ENCODE results near the gene ZNRF4.
"Not testable (repeated sequence)": the region's sequence is repeated elsewhere in the genome, so short reads cannot be mapped to it uniquely, and the experiment has no call there.

ZNRF4 gene

DNA sequence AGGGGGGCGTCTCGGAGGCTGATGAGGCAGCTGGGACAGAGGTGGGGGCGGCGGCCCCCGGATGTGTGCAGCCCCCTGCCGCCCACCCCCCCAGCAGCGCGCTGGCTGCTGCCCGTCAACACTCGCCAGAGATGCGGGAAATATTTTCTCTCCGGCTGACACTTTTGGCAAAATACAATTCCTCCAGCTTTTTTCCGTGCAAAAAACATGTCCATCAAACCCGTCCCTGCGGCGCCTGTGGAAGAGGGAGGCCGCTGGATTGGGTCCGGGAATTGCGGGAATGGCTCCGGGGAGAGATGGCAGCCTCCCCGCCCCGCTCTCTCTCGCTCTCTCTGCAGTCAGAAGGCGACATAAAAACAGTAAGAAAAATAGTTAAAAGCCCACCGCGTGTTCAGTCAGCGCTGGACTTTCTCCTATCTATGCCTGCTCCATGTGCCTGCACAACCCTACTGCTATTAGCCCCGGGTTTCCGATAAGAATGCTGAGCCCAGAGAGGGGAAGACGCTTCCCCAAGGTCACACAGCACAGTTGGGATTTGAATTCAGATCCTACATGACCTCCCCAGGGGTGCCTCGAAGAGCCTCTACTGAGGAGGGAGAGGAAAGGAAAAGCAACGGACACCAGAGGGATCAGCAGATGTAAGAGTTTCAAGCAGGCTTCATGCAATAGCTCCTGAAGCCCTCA, 23.2 kb downstream of the ZNRF4 start:
- peaks cover 76% of the 10 kb centered on the region for H3K27me3 Mint-ChIP-seq
- ATAC-seq, result no peak
- H3K9me3 Mint-ChIP-seq, result peaks cover 6 to 14% of the 10 kb centered on the region in 2 donors
- no peak for DNase-seq
- no peak overlapping the region for H3K27ac Mint-ChIP-seq
- no peak overlapping the region for H3K4me3 Mint-ChIP-seq
- H3K4me1 Mint-ChIP-seq, result no peaks in the 10 kb centered on the region

DNA sequence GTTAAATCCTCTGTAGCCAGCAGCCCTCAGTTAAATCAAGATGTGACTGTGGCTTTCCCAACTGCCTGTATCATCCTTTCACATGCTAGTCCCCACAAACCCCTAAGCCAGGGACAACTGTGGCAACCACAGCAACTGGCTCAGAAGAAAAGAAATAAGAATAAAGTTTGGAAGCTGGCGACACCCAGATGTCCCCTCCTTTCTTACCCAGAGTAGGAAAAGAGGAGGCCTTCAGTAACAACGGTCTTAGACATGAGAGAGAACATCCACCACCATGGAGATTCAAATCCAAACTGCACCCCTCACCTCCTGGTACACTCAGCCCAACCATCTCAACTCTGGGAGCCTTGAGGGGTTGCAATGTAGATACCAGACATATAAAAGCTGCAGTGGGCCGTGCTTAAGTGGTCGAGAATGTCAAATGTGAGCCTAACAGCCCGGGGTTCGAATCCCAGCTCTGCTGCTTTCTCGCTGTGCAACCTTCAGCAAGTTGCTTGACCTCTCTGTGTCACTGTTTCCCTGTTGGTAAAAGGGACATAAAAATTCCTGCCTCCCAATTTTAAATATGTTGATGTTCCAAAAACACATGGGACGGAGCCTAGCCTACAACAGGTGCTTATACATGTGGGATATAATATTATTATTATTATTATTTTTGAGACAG, 23.8 kb downstream of the ZNRF4 start:
- Mint-ChIP-seq H3K27ac (no peak overlapping the region), H3K4me1 (no peaks in the 10 kb centered on the region), H3K9me3 (peaks cover 6 to 14% of the 10 kb centered on the region in 2 donors), H3K4me3 (no peak overlapping the region), H3K27me3 (peaks cover 74% of the 10 kb centered on the region)
- ATAC-seq (no peak), DNase-seq (no peak)

DNA sequence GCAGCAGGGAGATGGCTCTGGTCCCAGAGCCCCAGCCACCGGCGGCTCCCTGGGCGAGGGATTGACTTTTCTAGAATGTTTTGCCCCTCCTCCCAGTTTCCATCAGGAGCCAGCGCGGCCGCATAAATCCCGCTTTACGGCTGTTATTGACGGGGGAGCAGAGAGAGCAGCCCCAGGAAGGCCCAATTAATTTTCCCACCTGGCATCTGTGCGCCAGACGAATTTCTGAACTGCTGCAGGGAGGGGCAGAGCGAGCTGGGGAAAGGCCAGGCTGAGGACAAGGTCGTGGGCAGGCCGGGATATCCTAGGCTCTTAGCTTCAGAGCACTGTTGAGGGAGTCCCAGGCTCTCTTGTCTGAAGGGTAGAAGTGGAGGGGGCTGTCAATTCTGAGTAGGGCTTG, 24.7 kb downstream of the ZNRF4 start:
- DNase-seq, result no peak
- Mint-ChIP-seq H3K4me3 (no peak overlapping the region), H3K27me3 (peaks cover 73% of the 10 kb centered on the region), H3K9me3 (peaks cover 6 to 14% of the 10 kb centered on the region in 2 donors), H3K27ac (no peak overlapping the region), H3K4me1 (no peaks in the 10 kb centered on the region)
- ATAC-seq, result no peak

DNA sequence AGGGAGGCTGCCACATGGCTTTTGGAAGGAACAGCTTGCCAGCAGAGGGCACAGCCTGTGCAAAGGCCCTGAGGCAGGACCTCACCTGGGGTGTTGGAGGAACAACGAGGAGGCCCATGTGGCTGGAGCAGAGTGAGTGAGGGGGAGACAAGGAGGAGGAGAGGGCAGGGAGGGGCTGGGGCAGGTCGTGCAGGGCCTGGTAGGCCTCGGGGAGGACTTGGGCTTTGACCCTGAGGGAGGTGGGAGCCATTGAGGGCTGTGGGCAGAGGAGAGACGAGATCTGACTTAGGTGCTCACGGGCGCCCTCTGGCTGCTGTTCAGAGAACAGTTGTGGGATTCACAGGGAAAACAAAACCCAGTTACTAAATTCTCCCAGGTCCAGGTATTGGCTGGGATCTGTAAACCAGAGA, 25.2 kb downstream of the ZNRF4 start:
- Mint-ChIP-seq H3K4me3 (no peak overlapping the region), H3K27ac (no peak overlapping the region), H3K4me1 (no peaks in the 10 kb centered on the region), H3K27me3 (peaks cover 75% of the 10 kb centered on the region), H3K9me3 (peaks cover 6 to 14% of the 10 kb centered on the region in 2 donors)
- DNase-seq (peak; percentile 19 to 34), ATAC-seq (no peak)

DNA sequence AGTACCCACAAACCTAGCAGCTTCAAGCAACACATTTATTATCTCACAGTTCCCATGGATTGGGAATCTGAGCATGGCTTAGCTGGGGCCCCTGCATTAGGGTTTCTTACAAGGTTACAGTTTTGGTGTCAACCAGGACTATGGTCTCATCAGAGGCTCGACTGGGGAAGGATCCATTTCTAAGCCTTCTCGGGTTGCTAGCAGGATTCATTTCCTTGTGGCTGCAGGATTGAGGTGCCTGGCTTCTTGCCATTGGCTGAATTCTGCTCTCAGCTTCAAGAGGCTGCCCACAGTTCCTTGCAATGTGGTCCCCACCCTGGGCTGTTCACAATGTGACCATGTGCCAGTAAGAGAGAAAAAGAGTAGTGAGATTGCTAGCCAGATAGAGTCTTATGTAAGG, 26.7 kb downstream of the ZNRF4 start:
- peaks cover 63% of the 10 kb centered on the region for H3K27me3 Mint-ChIP-seq
- DNase-seq (no peak), ATAC-seq (no peak)
- H3K27ac Mint-ChIP-seq, result no peak overlapping the region
- no peaks in the 10 kb centered on the region for H3K4me1 Mint-ChIP-seq
- peaks cover 6 to 14% of the 10 kb centered on the region in 2 donors for H3K9me3 Mint-ChIP-seq
- no peak overlapping the region for H3K4me3 Mint-ChIP-seq

DNA sequence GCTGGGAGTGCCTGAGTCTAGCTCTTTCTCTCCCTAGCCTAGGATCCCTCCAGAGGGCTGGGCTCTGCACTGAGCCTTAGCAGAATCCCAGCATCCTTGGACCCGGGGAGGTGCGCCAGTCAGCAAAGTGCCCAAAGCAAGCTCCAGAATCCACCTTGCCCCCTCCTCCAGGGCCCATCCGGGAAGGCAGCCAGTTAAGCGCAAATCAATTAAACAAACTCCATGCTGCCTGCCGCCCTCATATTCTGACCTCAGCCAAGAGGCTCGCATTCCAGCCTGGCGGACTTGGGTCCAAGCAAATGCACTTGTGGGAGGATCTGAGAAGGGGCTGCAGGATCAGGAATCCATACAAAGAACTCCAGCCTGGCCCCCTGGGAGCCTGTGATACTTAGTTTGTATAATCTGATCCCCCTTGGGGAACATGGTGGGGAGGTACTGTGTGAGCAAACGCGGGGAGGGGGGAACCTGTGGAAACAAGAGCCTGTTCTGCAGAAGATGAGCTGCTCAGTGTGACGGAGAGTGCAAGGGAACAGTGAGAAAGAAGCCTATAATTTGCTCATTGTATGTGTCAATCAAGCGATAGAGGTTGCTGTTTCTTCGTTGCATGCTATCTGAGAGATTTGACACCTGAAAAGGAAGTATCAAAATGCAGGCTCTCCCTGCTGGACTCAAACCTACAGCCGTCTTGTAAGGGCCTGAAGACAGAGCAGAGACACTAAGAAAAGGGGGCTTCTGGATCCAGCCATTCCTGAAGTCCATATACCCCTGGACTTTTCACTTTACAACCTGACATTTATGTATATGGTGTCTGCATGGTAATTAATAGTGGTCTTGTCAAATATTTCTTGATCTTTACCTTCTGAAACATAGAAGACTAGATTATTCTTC, 29.4 kb downstream of the ZNRF4 start:
- H3K9me3 Mint-ChIP-seq, result peaks cover 6 to 14% of the 10 kb centered on the region in 2 donors
- H3K27me3 Mint-ChIP-seq, result peaks cover 51% of the 10 kb centered on the region
- no peak overlapping the region for H3K4me3 Mint-ChIP-seq
- DNase-seq (no peak), ATAC-seq (no peak)
- H3K4me1 Mint-ChIP-seq, result no peaks in the 10 kb centered on the region
- H3K27ac Mint-ChIP-seq, result no peak overlapping the region

DNA sequence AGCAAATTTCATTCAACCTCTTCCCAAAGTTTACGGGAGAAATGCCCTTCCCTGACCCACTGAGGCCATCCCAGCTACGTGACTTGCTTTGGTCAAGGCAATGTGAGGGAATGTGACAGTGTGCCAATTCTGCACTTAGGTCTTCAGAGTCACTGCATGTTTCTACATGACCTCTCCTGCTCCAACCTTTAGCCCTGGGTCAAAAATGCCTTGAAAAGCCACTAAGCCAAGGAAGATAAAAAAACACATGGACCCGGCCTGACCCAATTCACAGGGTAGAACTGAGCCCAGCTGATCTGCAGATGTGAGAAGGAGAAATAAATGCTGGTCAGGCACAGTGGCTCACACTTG, 30.0 kb downstream of the ZNRF4 start:
- Mint-ChIP-seq H3K4me3 (no peak overlapping the region), H3K9me3 (peaks cover 6 to 14% of the 10 kb centered on the region in 2 donors), H3K4me1 (no peaks in the 10 kb centered on the region), H3K27ac (no peak overlapping the region), H3K27me3 (peaks cover 51% of the 10 kb centered on the region)
- no peak for DNase-seq
- ATAC-seq, result no peak

DNA sequence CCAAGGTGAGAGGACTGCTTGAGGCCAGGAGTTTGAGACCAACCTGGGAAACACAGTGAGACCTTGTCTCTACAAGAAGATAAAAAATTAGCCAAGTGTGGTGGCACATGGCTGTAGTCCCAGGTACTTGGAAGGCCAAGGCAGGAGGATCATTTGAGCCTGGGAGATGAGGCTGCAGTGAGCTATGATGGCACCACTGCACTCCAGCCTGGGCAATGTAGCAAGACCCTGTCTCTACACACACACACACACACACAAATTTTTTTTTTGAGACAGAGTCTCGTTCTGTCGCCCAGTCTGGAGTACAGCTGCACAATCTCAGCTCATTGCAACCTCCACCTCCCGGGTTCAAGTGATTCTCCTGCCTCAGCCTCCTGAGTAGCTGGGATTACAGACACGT, 30.4 kb downstream of the ZNRF4 start:
- ATAC-seq, DNase-seq, H3K4me3 Mint-ChIP-seq, H3K27ac Mint-ChIP-seq, H3K4me1 Mint-ChIP-seq: not testable (repeated sequence)
- Mint-ChIP-seq H3K27me3 (peaks cover 51% of the 10 kb centered on the region), H3K9me3 (peaks cover 6 to 14% of the 10 kb centered on the region in 2 donors)

DNA sequence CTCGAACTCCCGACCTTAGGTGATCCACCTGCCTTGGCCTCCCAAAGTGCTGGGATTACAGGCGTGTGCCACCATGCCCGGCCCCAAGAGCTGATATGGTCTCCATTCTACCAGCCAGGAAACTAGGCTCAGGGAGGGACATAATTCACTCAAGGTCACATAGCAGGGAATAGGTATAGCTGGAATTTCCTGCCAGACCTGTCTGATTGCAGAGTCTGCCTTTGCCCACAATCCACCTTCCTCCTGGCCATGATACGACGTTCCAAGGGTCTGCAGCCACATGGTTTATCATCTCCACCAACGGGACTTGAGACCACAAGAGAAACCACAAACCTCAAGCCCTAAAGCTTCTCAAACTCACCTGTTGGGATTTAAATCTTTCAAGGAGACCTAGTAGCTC, 32.0 kb downstream of the ZNRF4 start:
- H3K9me3 Mint-ChIP-seq, result peaks cover 2 to 8% of the 10 kb centered on the region in 2 donors
- H3K4me1 Mint-ChIP-seq, result no peaks in the 10 kb centered on the region
- no peak for ATAC-seq
- no peak for DNase-seq
- peaks cover 62% of the 10 kb centered on the region for H3K27me3 Mint-ChIP-seq
- no peak overlapping the region for H3K4me3 Mint-ChIP-seq
- no peak overlapping the region for H3K27ac Mint-ChIP-seq

DNA sequence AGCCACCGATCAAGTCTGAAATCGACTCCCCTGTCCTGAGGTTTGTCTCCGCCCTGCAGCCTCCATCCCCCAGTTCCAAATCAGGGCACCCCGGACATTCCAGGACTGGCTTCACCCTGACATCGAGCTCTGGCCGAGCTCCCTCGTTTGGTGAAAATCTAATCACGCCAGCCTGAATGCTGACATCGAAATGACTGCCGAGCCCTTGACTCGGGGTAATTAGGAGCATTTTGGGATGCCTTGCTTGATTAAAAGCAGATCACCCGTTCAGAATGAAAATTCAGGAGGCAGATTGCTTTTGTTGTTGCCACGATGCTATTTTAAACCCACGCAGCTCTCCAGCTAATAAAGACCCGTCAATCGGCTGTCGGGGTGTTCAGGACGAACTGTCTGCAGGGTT, 34.3 kb downstream of the ZNRF4 start:
- Mint-ChIP-seq H3K27ac (no peak overlapping the region), H3K4me1 (peaks cover 5% of the 10 kb centered on the region), H3K9me3 (no peaks in the 10 kb centered on the region), H3K4me3 (no peak overlapping the region), H3K27me3 (peaks cover 64% of the 10 kb centered on the region)
- DNase-seq (no peak), ATAC-seq (no peak)

DNA sequence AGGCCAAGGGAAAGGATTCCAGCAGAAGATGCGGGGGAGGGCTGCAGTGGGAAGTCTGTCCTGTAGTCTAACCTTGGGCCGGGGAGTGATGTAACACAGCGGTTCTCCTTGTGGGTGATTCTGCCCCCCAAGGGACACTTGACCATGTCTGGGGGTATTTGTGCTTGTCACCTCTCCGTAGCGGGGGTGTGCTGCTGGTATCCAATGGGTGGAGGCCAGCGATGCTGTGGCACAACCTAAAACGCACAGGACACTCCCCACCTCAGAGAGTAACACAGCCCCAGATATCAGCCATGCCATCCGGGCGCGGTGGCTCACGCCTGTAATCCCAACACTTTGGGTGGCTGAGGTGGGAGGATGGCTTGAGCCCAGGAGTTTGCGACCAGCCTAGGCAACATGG, 36.3 kb downstream of the ZNRF4 start:
- peaks cover 74% of the 10 kb centered on the region for H3K27me3 Mint-ChIP-seq
- ATAC-seq (no peak), DNase-seq (no peak)
- peaks cover 5% of the 10 kb centered on the region for H3K4me1 Mint-ChIP-seq
- no peak overlapping the region for H3K27ac Mint-ChIP-seq
- no peaks in the 10 kb centered on the region for H3K9me3 Mint-ChIP-seq
- no peak overlapping the region for H3K4me3 Mint-ChIP-seq

DNA sequence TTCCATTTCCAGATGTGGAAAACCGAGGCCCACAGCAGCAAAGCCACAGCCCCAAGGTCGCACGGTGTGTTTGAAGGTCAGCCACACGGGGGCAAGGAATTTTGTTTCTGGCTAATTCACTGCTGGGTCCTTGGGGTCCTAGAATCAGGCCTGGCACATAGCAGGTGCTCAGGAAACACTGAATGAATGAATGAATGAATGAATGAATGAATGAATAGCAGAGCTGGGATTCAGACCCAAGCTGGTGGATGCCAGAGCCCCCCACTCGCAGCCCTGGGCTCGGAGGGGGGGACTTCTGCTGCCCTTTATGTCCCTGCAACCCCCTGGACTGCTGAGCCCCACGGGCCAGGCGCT, 37.0 kb downstream of the ZNRF4 start:
- no peak for ATAC-seq
- Mint-ChIP-seq H3K4me1 (peaks cover 5% of the 10 kb centered on the region), H3K27ac (no peak overlapping the region), H3K9me3 (peaks cover 0 to 2% of the 10 kb centered on the region in 2 donors), H3K27me3 (peaks cover 80% of the 10 kb centered on the region), H3K4me3 (no peak overlapping the region)
- no peak for DNase-seq

DNA sequence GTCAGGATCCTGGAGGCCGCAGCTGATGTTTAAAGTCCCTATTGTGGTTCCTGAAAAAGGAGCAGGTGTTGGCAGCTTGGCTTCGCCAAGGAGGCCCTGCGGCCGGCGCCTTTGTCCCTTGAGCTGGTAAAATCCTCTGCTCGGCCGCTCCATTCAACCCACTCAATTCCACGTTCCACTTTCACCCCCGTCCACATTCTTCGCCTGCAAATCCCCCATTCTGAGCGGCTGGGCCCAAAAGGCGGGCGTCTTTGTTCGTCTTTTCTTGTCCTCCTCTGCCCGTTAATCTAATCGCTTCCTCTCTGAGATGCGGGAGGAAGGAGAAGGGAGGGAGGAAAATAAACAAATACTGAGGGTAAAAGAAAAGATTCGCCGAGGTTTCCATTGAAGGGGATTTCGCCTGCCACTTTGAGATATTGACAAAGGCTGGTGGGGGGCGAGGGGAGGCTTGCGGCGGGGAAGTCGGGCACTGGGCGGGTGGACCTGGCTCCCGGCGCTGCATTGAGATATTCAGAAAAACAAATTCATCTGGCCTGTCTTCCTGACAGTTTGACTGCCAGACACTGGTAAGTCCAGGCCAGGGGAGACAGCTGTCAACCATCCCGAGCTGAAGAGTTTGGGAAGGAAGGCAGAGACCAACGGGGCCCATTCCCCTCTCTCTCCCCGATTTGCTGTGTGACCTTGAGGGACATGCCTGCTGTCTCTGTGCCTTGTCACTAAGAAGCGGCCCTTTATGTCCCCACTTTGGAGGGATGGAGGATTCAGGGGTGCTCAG, 37.6 kb downstream of the ZNRF4 start:
- no peak for DNase-seq
- Mint-ChIP-seq H3K9me3 (peaks cover 0 to 8% of the 10 kb centered on the region in 2 donors), H3K4me3 (no peak overlapping the region), H3K27me3 (peaks cover 86% of the 10 kb centered on the region), H3K4me1 (peaks cover 5% of the 10 kb centered on the region), H3K27ac (no peak overlapping the region)
- ATAC-seq, result no peak

DNA sequence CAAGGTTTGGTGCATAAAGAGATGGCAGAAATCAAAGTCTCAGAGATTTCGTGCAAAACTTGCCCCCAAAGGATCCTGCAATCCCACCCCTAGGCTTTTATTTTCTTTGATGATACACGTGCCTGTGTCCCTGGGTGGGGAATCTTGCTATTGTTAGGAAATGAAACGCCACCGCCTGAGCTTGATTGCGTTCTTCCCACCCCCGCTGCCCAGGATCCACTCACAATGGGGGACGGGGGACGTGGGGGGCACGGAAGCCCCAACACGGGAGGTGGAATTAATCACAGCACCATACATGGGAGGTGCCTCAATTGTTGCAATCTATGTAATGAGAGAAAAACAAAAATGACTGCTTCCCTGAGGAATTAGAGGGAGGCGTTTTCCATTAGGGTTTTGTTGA, 39.6 kb downstream of the ZNRF4 start:
- peaks cover 5% of the 10 kb centered on the region for H3K4me1 Mint-ChIP-seq
- no peak overlapping the region for H3K4me3 Mint-ChIP-seq
- peaks cover 0 to 12% of the 10 kb centered on the region in 2 donors for H3K9me3 Mint-ChIP-seq
- no peak overlapping the region for H3K27ac Mint-ChIP-seq
- ATAC-seq, result no peak
- peaks cover 88% of the 10 kb centered on the region for H3K27me3 Mint-ChIP-seq
- DNase-seq, result no peak

DNA sequence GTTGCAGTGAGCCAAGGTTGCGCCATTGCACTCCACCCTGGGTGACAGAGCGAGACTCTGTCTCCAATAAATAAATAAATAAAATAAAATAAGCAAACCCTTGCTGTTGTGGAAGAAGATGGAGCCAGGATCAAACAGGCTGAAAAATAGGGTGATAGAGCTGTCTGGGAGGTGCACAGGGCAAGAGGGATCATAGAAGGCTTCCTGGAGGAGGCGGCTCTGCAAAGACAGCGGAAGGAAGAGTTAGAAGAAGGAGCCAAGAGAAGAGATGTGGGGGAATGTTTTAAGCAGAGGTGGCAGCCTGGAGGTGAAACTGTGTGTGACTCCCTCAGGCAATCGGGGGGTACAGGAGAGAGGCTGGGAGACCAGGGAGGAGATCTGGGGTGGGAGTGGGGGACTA, 40.6 kb downstream of the ZNRF4 start:
- peaks cover 79% of the 10 kb centered on the region for H3K27me3 Mint-ChIP-seq
- peaks cover 5% of the 10 kb centered on the region for H3K4me1 Mint-ChIP-seq
- no peak for ATAC-seq

More for the DNA sequence above, 40.6 kb downstream of the ZNRF4 start:
- H3K27ac Mint-ChIP-seq, result no peak overlapping the region
- H3K4me3 Mint-ChIP-seq, result no peak overlapping the region
- H3K9me3 Mint-ChIP-seq, result peaks cover 0 to 12% of the 10 kb centered on the region in 2 donors
- no peak for DNase-seq

Data from stimulated activated naive CD8-positive, alpha-beta T cell treated with anti-CD3 and anti-CD28 coated beads, Interleukin-15, amount 100 ng/mL, for 72 hours (primary cell).